Prostate gland (tissue), 2 donors: ENCODE results near the gene PAAF1.

Source experiments
- CTCF ChIP-seq, 4 experiments: fragments of 200-600 bp in 2 of 4; fragments of 450-650 bp in 2 of 4; sonication (generic) in 2 of 4; IDR thresholded peaks; 1 replicate in 3 of 4; 2 replicates in 1 of 4; pipeline ENCODE4 v1.5.1; 2016 to 2019; ENCODE audit warnings: antibody characterized with exemption in 4 of 4, mild to moderate bottlenecking in 2 of 4, moderate library complexity in 2 of 4
- POLR2A ChIP-seq: fragments of 450-650 bp; IDR thresholded peaks from one replicate; pipeline ENCODE4 v1.6.1; 2016; ENCODE audit warnings: antibody characterized with exemption, mild to moderate bottlenecking
- POLR2AphosphoS5 ChIP-seq: sonication (generic); formaldehyde crosslinking; IDR thresholded peaks from one replicate; pipeline ENCODE4 v1.6.1; 2017; ENCODE audit warnings: antibody characterized with exemption

- TF ChIP-seq CTCF (IDR thresholded peaks at IDR 0.05) (no peak), POLR2AphosphoS5 (no peak), POLR2A (no peak)
Observed at GRCh38 chr11:73851046-73851764, 25.6 kb upstream of the PAAF1 start.
